NCI-H446 (cell line): ENCODE measurements around the gene IL17D.

Experiments
- DNase-seq, 2 experiments: peaks; one replicate each; lab custom pipeline; 2025; lab: John Stamatoyannopoulos, UW

The IL17D gene

DNA sequence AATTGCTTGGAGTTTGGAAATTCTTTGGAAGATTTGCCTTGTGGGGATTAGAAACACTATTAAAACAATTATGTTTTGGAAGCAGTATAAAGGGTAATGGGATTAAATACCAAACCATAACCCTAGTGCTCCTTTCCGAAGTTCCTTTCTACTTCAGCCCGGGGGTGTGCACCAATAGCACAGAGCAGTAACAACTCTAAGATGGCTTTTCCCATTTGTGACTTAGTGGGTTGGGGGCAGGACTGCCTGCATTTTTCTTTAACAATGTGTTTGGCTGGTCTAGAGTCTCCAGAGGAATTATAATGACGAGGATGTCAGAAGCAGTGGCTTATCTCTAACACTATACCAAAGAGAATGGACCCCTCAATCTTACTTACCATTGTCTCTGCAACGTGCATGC is 11.9 kb upstream of the IL17D start:
- no peak for DNase-seq

DNA sequence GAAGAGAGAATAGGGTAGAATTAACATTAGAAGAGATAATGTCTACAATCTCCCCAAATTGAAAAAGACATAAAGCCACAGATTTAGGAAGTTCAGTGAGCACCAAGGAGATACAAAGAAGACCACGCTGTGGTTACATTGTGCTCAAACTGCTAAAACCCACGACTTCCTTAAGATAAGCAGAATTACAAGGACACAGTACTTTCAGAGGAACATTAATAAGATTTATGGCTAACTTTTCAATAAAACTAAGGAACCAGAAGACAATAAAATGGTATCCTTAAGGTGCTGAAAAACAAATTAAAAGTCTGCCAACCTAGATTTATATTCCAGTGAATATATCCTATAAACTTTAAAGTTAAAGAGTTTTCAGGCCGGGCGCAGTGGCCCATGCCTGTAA is 7.4 kb upstream of the IL17D start:
- DNase-seq, result no peak

DNA sequence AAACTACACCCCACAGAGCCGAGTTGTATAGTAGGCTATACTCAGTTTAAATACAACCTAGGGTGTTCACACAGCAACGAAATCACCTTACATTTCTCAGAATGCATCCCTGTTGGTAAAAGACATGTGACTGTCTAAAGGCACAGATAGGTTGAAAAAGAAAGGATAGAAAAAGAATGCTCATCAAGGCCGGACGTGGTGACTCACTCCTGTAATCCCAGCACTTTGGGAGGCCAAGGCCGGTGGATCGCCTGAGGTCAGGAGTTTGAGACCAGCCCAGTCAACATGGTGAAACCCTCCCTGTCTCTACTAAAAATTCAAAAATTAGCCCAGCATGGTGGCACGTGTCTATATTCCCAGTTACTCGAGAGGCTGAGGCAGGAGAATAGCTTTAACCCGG is 3.8 kb upstream of the IL17D start:
- no peak for DNase-seq

DNA sequence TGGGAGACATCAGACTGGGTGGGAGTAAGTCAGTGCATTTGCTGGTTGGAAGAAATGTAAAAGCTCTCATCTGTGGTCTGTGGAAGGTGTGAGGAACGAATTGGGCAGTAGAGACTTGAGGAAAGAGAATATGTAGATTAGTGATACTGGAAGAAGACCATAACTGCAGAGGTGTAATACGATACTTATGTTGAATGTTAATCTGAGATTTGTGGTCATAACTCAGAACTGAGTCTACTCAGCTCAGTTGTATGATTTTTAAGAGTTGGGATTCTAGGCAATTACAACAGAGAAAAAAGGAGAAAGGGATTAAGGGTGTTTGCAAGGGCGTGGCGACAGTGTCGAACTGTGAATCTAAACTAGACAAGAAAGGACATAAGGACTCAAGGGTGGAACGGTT is 3.2 kb upstream of the IL17D start:
- no peak for DNase-seq

DNA sequence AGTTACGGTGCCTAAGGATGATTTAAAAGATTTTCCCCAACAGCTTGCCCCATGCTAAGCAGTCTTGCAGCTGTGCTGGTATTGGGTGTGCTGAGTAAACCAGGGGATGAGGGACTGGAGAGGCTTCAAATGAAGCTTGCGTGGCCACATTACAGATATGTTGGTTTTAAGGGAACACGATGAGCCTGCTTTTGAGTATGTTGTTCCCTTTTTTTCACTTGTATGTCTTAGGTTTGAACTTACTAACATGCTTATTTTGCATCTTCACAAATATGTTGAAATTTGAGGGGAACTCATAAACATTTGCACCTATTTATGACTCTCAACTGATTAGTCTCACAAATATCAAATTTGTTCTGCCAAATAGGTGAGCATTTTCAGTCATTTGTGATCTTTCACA is 2.0 kb upstream of the IL17D start:
- DNase-seq, result no peak

DNA sequence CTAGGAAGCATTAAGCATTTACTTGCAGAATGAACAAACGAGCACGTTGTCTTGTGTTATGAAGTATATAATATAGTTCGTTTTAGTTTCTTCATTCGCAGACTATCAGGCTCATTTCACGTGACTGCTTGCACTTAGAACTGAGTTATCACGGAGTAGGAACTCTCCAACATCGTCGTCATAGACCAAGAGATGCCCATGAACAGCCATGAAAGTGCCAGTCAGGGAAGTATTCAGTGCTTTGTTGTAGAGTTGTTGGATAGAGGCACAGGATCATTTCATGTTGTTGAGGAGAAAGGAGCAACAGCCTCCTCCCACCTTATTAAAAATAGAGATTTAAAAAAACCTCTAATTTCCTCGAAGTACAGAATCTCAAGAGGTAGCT is 977 bp upstream of the IL17D start:
- DNase-seq, result no peak

DNA sequence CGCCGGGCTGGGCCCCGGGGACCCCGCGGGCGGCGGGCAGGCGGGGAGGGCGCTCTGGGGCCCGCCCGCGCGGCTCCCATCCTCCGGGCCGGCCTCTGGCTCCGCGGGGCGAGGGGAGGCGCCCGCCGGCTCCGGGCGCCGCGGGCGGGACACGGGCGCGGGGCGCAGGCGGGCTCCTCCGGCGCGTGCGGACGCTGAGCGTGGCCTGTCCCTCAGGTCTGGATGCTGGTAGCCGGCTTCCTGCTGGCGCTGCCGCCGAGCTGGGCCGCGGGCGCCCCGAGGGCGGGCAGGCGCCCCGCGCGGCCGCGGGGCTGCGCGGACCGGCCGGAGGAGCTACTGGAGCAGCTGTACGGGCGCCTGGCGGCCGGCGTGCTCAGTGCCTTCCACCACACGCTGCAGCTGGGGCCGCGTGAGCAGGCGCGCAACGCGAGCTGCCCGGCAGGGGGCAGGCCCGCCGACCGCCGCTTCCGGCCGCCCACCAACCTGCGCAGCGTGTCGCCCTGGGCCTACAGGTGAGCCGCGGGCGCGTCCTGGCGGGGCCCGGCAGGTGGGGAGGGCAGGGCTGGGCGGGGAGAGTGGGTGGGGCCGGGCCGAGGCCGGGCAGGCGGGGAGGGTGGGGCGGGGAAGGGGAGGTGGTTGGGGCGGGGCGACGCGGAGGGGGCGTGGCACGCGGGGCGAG is 420 bp downstream of the IL17D start:
- DNase-seq, result peak; percentile 22 to 67

DNA sequence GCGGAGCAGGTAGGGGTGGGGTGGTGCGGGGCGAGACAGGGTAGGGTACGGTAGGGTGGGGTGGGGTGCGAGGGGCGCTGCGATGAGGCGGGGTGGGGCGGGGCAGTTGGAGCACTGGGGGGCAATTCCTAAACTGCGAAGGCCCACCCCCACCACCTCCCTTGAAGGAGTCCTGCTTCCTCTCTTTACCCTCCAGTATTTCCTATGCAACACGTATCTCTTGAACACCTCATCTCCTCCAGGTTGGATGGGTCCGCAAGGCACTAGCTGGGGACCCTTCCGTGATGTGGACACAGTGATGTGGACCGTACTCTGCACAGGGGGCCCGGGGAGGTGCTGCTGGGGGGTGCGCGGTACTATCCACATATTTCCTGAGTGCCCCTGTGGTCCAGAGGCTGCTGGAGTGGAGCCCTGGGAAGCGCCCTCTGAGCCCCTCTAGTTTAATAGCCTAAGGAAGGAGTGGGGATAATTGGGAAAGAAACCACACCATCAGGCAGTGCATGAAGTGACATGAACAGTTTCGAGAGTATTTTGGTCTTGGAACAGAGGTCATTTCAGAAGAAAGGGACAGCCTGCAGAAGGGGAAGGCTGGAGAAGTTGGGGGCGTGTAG is 1.1 kb downstream of the IL17D start:
- no peak for DNase-seq

DNA sequence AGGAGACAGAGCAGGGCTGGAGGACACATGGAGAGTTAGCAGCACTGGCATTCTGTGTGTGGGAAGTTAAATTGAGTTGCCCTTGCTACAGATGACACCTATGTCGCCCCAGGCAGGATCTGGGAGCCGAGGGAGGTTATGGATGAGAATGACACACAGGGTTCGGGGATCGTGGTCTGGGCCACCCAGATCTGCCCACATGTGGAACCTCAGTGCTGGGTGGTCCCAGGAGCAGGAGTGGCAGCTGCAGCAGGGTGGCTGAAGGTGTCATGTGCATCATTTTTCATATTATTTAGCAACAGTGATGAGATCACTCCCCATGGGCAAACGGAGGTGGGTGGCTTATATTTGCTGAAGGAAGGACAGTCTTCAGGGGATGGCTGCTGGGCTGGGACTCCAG is 3.2 kb downstream of the IL17D start:
- DNase-seq, result no peak

DNA sequence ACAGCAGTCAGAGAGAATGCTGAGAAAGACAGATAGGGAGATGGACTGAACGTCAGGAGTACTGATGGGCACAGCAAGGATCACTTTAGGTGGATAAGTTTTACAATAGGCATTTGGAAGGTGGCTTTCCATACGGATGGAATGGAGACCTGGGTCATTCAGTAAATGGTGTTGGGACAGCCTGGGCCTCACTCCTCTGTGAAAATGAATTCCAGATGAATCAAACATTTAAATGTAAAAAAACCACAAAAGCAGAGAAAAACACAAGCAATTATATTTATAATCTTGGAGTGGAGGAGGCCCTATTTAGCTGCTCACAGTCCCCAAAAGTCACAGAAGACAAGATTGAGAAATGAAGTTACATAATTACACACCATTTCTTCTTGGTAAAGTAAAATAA is 4.7 kb downstream of the IL17D start:
- DNase-seq, result no peak

DNA sequence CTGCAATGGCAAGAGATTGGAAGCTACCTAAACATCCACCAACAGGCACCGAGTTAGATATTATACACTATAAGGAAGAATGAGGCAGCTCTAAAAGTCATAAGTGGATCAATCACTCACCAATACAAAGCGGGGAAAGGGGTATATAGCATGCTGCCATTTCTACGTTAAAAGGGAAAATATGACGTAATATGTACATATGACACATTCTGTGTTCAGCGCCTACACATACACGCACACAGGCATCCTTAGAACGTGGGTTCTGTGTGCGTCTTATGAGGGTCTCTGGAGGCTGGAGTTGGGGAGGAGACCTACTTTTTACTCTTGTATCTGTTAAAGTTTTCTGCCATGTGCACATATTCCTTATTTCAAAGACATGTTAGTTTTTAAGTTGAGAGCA is 5.9 kb downstream of the IL17D start:
- no peak for DNase-seq

DNA sequence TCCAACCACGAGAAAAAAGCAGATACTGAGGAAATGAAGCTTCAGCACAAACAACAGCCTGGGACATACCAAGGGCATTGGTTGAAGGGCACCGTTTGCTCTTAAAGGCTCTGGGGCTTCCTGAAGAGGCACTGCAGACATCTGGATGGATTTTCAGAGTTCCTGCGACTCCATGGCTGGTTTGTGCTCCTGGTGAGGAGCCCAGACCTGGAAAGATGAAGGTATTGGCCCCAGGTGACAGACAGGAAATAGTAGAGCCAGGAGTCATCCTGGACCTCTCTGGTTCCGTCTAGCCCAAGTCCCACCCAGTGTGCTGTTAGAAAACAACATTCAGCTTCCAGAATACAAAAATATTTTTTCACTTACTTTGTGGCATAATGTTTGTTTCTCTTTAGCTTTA is 6.3 kb downstream of the IL17D start:
- DNase-seq, result no peak

DNA sequence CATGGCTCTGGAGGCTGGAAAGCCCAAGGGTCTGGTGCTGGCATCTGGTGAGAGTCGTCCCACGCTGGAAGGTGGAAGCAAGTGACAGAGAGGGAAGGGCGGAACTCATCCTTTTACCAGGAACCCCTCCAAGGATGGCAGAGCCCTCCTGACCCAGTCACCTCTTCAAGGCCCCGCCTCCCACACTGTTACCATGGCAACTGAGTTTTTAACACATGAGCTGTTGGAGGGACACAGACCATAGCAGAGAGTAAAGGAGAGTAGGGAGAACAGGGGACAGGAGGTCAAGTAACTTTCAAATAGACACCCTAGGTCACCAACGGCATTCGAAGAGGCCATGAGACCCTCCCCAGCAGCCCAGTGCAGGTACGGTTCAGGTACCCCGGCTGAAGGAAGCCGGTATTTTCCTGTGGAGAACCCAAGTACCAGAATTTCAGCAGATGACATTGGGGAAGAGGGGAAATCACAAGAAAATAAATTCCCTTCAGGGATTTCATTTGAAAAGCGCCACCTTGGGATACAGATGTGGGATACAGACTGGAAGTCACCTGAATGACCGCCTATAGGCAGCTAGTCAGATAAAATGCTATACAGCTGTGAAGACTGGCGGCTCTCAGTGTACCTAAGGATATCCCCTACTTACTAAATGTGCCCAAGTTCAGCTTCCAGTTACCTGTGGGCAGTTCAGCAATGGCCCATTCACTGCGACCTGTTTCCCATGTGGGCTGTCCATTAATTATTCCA is 8.0 kb downstream of the IL17D start:
- peak in 1 of 2 experiments; percentile 62 for DNase-seq

DNA sequence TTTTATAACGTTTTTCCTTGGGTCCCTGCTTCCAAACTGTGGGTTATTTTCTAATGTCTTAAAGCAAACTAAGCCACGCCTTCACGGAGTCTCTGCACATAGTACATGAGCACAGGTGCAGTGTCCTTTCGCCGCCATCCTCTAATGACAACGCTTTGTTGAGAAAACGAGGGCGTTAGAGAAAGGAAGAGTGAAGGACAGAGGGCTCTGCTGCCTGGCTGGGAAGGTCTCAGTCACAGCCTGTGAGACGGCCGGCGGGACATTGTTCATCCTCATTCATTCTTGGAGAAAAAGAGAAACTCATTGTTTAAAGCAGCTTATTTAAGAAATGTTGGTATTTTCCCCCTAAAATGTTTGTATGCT is 9.5 kb downstream of the IL17D start:
- DNase-seq, result no peak

DNA sequence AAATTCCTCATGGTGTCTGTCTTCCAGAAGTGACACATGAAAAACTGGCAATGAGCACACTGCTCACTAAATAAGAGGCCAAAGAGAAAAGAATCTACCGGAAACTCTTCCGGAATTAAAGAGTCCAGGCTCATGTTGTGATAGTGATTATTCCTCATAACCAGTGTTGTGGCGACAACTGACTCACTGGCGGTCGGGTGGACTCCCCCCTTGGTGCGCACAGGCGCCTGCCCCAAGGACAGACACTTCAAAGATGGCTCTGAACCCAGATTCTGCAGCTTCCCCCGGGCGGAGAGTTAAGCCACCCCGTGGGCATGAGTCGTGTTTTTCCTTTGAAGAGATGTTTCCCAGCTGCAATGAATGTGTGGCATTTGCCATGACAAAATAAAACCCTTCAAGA is 10.3 kb downstream of the IL17D start:
- no peak for DNase-seq

DNA sequence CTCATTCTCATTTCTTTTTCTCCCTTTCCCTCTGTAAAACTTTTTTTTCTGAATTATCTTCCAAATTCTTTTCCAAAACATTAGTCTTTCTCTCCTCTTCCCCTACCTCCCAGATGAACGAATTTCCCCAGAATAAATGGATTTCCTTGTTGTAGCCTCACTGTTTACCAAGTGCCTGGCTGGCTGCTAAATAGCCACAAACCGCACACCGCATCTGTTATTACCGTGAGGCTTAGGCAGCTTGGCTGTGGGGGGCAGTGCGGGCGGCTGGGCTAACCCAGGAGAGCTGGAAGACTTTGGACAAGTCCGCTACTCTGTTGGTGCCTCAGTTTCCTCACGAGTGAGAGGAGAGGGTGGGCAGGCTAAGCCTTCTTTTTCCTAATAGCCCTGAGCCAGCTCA is 10.7 kb downstream of the IL17D start:
- DNase-seq, result no peak

DNA sequence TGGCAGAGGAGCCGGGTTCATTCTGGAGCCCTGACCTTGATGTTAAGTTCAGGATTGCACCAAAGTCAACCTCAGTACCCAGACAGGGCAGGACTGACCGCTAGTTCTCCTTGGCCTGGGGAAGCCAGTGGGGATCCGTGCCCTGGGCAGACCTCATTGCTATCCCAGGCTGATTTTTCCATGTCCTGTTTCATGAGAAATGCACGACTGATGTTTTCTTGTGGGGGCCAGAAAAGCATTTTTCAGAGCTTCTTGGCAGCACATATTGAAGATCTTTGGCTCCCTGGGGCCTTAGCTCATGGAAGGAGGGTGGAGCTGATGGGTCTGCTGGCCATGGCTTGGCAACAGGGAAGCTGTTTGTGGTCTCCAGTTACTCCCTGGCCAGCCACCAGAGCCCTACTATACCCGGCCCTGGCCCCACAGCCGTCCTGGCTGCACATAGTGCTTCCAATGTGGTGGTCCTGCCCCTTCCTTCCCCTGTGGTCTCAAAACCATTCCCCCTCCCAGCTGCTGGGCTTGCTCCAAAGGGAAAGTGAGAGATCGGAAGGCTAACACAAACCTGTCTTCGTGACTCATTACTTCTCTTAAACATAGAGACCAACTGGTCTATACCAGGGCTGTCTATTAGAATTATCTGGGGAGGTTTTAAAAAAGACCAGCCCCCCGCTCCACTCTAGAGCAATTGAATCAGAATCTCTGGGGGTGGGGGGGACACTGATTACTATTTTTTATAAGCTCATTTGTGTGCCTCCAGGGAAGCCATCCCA is 11.2 kb downstream of the IL17D start:
- peak in 1 of 2 experiments; percentile 66 for DNase-seq

DNA sequence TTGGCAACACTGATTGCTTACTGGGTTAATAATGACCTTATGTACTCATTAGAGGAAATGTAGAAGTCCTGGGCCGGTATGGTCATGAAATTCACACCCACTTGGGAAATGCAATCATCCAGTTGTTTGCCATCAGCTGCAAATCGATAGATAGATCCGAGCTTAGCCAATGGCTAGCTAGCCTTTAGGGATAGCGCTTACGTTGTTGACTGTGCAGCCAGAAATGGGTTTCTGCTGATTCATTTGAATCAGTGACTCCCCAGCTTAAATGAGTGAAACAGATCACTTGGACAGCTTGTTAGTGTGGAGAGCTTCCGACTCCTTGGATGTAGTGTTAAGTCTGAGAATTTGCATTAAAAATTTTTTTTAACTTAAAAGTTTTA is 11.8 kb downstream of the IL17D start:
- DNase-seq, result no peak

DNA sequence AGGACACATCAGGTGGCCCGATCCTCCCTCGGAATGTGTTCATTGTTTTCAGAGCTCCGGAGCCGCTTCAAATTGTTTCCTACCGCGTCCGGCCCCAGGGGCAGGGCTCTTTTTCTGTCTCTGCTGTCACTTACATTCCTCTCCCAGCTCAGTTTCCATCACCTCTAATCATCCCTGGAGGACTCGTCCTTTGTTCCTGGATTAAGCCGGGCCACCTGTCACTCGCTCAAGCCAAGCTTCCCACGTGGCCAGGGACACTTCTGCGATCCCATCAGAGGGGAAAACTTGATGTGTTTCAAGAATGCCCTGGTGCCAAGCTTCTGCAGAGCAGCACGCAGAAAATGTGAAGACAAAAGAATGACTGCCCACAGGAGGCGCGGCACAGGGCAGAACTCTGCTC is 13.5 kb downstream of the IL17D start:
- DNase-seq, result peak in 1 of 2 experiments; percentile 23

DNA sequence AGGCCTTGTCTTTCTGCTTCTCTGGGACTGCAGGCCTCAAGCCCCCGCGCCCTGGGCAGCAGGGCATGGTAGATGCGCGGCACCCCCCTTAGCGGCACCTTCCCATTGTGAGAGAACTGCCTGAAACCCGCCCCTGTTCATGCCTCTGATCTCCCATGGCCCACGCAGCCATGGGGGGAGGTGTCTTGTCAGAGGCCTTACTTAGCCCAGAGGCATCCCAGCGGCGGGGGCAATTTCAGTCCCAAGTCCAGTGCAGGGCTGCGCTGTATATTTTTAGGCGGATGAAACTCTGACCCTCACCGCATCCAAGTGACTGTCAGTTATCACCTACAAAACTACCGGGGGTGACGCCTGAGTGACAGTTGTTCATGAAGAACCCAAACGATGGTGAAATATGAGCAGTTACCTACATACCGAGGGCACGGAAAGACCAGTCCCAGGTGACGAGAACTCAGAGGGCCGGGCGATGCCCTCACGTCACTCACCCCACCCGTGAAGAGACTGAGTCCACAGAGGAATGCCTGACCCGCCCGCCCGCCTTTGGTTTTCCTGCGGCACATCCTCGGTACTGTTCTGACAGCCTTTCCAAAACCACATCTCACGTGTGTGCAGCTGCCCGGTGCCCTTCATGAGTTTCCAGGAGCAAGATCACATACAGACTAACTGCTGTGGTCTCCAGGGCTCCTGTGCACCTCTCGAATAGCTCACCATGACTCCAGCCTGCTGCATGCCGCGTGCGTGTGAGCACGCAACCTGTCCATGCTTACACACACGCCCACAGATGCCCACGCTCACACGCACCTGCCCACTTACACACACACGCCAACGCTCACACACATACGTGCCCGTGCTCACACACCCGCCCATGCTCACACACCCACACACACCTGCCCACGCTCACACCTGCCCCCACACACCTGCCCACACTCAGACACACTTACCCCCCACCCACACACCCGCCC is 14.4 kb downstream of the IL17D start:
- DNase-seq, result no peak

DNA sequence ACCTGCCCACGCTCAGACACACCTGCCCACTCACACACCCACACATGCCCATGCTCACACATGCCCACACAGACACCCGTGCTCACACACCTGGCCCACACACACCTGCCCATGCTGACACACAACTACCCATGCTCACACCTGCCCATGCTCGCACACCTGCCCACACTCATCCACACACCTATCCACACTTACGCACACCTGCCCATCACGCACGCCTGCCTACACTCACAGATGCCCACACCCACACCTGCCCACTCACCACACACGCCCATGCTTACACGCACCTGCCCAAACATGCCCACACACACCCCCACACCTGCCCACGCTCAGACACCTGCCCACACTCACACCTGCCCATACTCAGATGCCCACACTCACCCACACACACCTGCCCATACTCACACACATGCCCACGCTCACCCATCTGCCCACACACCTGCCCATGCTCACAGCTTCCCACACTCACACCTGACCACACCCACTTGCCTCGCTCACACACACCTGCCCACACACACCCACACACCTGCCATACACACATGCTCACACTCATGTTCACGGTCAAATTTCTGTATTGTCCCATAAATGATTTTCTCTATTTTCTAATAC is 15.6 kb downstream of the IL17D start:
- DNase-seq, result no peak
